Erythroblast (primary cell): ENCODE measurements around the gene ELANE.

Experiments used
- GATA1 ChIP-seq: IDR thresholded peaks from 2 replicates; pipeline ENCODE4 v1.6.1; 2011; ENCODE audit warnings: low read depth, mild to moderate bottlenecking, control low read depth, low read length, moderate library complexity
- POLR2A ChIP-seq: IDR thresholded peaks from 2 replicates; pipeline ENCODE4 v1.6.1; 2011; ENCODE audit warnings: mild to moderate bottlenecking, low read length

GRCh38 chr19:843836-844545, 8.1 kb upstream of the ELANE start:
- TF ChIP-seq POLR2A = no peak
- TF ChIP-seq GATA1 = no peak
